Measurements from ENCODE around the gene SEMA7A. TPM values are rescaled to one million over a fixed set of nuclear protein-coding genes. Genes with fewer than 3 reads are reported as not detected.

SEMA7A gene
- total RNA-seq, 1 donor from 2014 or later: 3.9 TPM

- Histone ChIP-seq H3K4me3 (no peak overlapping the region), H3K4me1 (no peaks in the 10 kb centered on the region), H3K9me3 (no peaks in the 10 kb centered on the region), H3K36me3 (no peaks in the 10 kb centered on the region), H3K27ac (no peak overlapping the region), H3K27me3 (no peaks in the 10 kb centered on the region)
- TF ChIP-seq POLR2AphosphoS5 (IDR thresholded peaks at IDR 0.05; ENCODE audit: insufficient read depth in 1 of 2, low read depth in 1 of 2) (no peak), CTCF (IDR thresholded peaks at IDR 0.05) (no peak), POLR2A (IDR thresholded peaks at IDR 0.05) (no peak)
- DNase-seq (ENCODE audit: extremely low spot score in 2 of 2): no peak
- intact Hi-C loops (cut with DNase I): no loop called here
These were observed 26.6 kb downstream of the SEMA7A start for GRCh38 chr15:74406992-74407705.

GRCh38 chr15:74406517-74406916, 27.2 kb downstream of the SEMA7A start:
- intact Hi-C loops (cut with DNase I): no loop called here
- H3K4me1 ChIP-seq: no peaks in the 10 kb centered on the region
- H3K9me3 ChIP-seq: no peaks in the 10 kb centered on the region
- no peaks in the 10 kb centered on the region for H3K27me3 ChIP-seq
- no peak overlapping the region for H3K27ac ChIP-seq
- no peak overlapping the region for H3K4me3 ChIP-seq
- no peak for TF ChIP-seq CTCF (IDR thresholded peaks at IDR 0.05)
- no peak for TF ChIP-seq POLR2A (IDR thresholded peaks at IDR 0.05)
- TF ChIP-seq POLR2AphosphoS5 (IDR thresholded peaks at IDR 0.05; ENCODE audit: insufficient read depth in 1 of 2, low read depth in 1 of 2): no peak
- no peak for DNase-seq (ENCODE audit: extremely low spot score in 2 of 2)
- H3K36me3 ChIP-seq: no peaks in the 10 kb centered on the region

GRCh38 chr15:74405823-74406222, 27.9 kb downstream of the SEMA7A start:
- H3K36me3 ChIP-seq: no peaks in the 10 kb centered on the region
- no peaks in the 10 kb centered on the region for H3K9me3 ChIP-seq
- intact Hi-C loops (cut with DNase I): no loop called here
- no peak overlapping the region for H3K4me3 ChIP-seq
- H3K4me1 ChIP-seq: no peaks in the 10 kb centered on the region
- H3K27ac ChIP-seq: no peak overlapping the region
- H3K27me3 ChIP-seq: no peaks in the 10 kb centered on the region
- TF ChIP-seq POLR2AphosphoS5 (IDR thresholded peaks at IDR 0.05; ENCODE audit: insufficient read depth in 1 of 2, low read depth in 1 of 2): no peak
- no peak for TF ChIP-seq CTCF (IDR thresholded peaks at IDR 0.05)
- no peak for TF ChIP-seq POLR2A (IDR thresholded peaks at IDR 0.05)
- no peak for DNase-seq (ENCODE audit: extremely low spot score in 2 of 2)

GRCh38 chr15:74403991-74404563, 29.7 kb downstream of the SEMA7A start:
- H3K4me1 ChIP-seq: no peaks in the 10 kb centered on the region

More at GRCh38 chr15:74403991-74404563, 29.7 kb downstream of the SEMA7A start:
- Histone ChIP-seq H3K9me3 (no peaks in the 10 kb centered on the region), H3K27ac (no peak overlapping the region), H3K4me3 (no peak overlapping the region), H3K36me3 (no peaks in the 10 kb centered on the region), H3K27me3 (no peaks in the 10 kb centered on the region)
- TF ChIP-seq POLR2AphosphoS5 (IDR thresholded peaks at IDR 0.05; ENCODE audit: insufficient read depth in 1 of 2, low read depth in 1 of 2) (no peak), CTCF (IDR thresholded peaks at IDR 0.05) (no peak), POLR2A (IDR thresholded peaks at IDR 0.05) (no peak)
- intact Hi-C loops (cut with DNase I): no loop called here
- DNase-seq (ENCODE audit: extremely low spot score in 2 of 2): no peak

Data from vagina (tissue), 2 donors.